Lower leg skin (tissue), 4 donors: ENCODE data around the gene ESYT3. TPM values are rescaled to one million over a fixed set of nuclear protein-coding genes. Genes with fewer than 3 reads are reported as not detected.
A peak's percentile ranks its signal among the peaks of the same experiment; 100 is the strongest.

ENCODE experiments used
- DNase-seq, 2 donors: peaks; one replicate each; pipeline ENCODE4 v3.0.0-alpha.2; 2019; ENCODE audit warnings: low spot score in 2 of 2
- H3K4me3 ChIP-seq: fragments of 200-600 bp; sonication (generic); 2 replicates; pipeline ENCODE4 v1.5.1; 2017; ENCODE audit warnings: mild to moderate bottlenecking, low read depth; ENCODE audit not compliant: poor library complexity, severe bottlenecking
- CTCF ChIP-seq, 3 donors: fragments of 450-650 bp; IDR thresholded peaks; one replicate each; pipeline ENCODE4 v1.5.1; 2016; ENCODE audit warnings: antibody characterized with exemption in 3 of 3, mild to moderate bottlenecking in 3 of 3, moderate library complexity in 2 of 3
- POLR2A ChIP-seq, 2 donors: fragments of 450-650 bp; IDR thresholded peaks; one replicate each; pipeline ENCODE4 v1.6.1; 2016 to 2017; ENCODE audit warnings: antibody characterized with exemption in 2 of 2, mild to moderate bottlenecking in 1 of 2, moderate library complexity in 1 of 2
- WGBS, 2 donors: methylation state at CpG; one replicate each; pipeline ENCODE4 v1.1.5; 2018; 5-methylcytosine and 5-hydroxymethylcytosine counted together
- intact Hi-C: fragments of 100-400 bp; cut with DNase I; formaldehyde crosslinking; loops from one replicate; pipeline ENCODE4 v1.15.0; 2023; ENCODE audit warnings: low total_unique reads
- total RNA-seq, 4 donors: library from RNA; depleted of rRNA; stranded (reverse); fragments of >200 nt; gene quantifications; one replicate each; pipeline ENCODE4 v1.1.0, GENCODE V29; 2016

ESYT3 gene
- total RNA-seq, 4 donors from 2014 or later: 44.5 to 59.5 (median 47.1) TPM

GRCh38 chr3:138394156-138394555 is 40.3 kb upstream of the ESYT3 start:
- intact Hi-C loops: no loop called here
- 91 to 95% methylated on average over 4 of the region's 4 CpGs for WGBS, 2 donors
- H3K4me3 ChIP-seq: no peak overlapping the region
- DNase-seq: no peak
- no peak for TF ChIP-seq CTCF (IDR thresholded peaks at IDR 0.05)
- no peak for TF ChIP-seq POLR2A (IDR thresholded peaks at IDR 0.05)

GRCh38 chr3:138394686-138395085 is 39.7 kb upstream of the ESYT3 start:
- peak in 1 of 2 donors; percentile 37 for DNase-seq
- WGBS, 2 donors: 95 to 97% methylated on average over 5 of the region's 5 CpGs

GRCh38 chr3:138395865-138396751 is 38.3 kb upstream of the ESYT3 start:
- DNase-seq: peak in 1 of 2 donors; percentile 46
- TF ChIP-seq POLR2A (IDR thresholded peaks at IDR 0.05) (no peak), CTCF (IDR thresholded peaks at IDR 0.05) (no peak)
- intact Hi-C loops: no loop called here
- H3K4me3 ChIP-seq: no peak overlapping the region
- 91 to 97% methylated on average over 11 to 12 of the region's 12 CpGs for WGBS, 2 donors

More at GRCh38 chr3:138394686-138395085, 39.7 kb upstream of the ESYT3 start:
- intact Hi-C loops: no loop called here
- no peak overlapping the region for H3K4me3 ChIP-seq
- TF ChIP-seq CTCF (IDR thresholded peaks at IDR 0.05) (no peak), POLR2A (IDR thresholded peaks at IDR 0.05) (no peak)

GRCh38 chr3:138396752-138397410 is 37.5 kb upstream of the ESYT3 start:
- H3K4me3 ChIP-seq: no peak overlapping the region
- WGBS, 2 donors: 91 to 92% methylated on average over 14 of the region's 14 CpGs
- TF ChIP-seq POLR2A (IDR thresholded peaks at IDR 0.05) (no peak), CTCF (IDR thresholded peaks at IDR 0.05) (no peak)
- intact Hi-C loops: no loop called here
- peak in 1 of 2 donors; percentile 57 for DNase-seq

- DNase-seq: peak in 1 of 2 donors; percentile 58
- intact Hi-C loops: no loop called here
- 88 to 91% methylated on average over 4 of the region's 4 CpGs for WGBS, 2 donors
- no peak for TF ChIP-seq POLR2A (IDR thresholded peaks at IDR 0.05)
- no peak for TF ChIP-seq CTCF (IDR thresholded peaks at IDR 0.05)
- no peak overlapping the region for H3K4me3 ChIP-seq
These were observed 36.4 kb upstream of the ESYT3 start for GRCh38 chr3:138397983-138398382.
